ENCODE results near the gene DNAJB9.

DNAJB9 gene

DNA sequence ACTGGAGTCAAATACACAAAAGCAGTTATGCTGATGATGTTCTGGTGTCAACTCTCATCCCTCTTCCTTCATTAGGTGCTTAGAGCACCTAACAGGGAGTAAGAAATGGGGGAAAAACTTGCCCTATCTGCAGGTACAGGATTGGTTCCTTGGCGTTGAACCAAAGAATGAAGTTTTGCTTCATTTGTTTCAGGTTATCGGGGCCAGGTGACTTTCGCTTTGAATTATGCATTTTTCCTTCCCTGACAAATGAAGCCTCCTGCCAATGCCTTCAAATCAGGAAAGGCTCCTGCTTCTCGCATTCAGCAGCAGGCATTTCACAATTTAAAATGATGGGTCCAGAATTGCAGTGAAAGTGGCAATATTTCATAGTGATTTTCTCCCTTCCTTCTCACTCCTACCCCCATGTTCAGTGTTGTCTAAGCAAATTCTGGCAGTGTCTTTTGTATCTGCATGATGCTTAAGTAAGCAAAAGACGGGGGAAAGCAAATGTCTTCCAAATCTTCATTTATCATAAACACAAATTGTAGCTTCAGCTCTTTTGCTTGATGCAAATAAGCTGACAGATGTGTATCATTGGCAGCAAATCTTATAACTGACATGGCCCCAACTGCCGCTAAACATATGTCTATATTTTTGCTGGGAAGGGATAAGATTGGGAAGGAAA lies 29.4 kb downstream of the DNAJB9 start:
- TF ChIP-seq EP300 (IDR thresholded peaks at IDR 0.05; ENCODE audit: borderline replicate concordance) (no peak), NFIC (IDR thresholded peaks at IDR 0.05) (no peak), FOXM1 (IDR thresholded peaks at IDR 0.05; ENCODE audit: borderline replicate concordance, low read depth) (no peak), RAD21 (IDR thresholded peaks at IDR 0.05; ENCODE audit: low read depth) (no peak), CREB1 (IDR thresholded peaks at IDR 0.05; ENCODE audit: low read depth) (no peak), TEAD4 (IDR thresholded peaks at IDR 0.05) (no peak), CEBPB (IDR thresholded peaks at IDR 0.05) (no peak), TCF12 (IDR thresholded peaks at IDR 0.05; ENCODE audit: low read depth) (no peak), MAX (IDR thresholded peaks at IDR 0.05) (no peak), TAF1 (IDR thresholded peaks at IDR 0.05; ENCODE audit: low read depth) (no peak), YY1 (IDR thresholded peaks at IDR 0.05; ENCODE audit: low read depth) (no peak), ZBTB7A (IDR thresholded peaks at IDR 0.05; ENCODE audit: low read depth) (no peak), EGR1 (IDR thresholded peaks at IDR 0.05) (no peak)
- TF ChIP-seq, protein P1, sequence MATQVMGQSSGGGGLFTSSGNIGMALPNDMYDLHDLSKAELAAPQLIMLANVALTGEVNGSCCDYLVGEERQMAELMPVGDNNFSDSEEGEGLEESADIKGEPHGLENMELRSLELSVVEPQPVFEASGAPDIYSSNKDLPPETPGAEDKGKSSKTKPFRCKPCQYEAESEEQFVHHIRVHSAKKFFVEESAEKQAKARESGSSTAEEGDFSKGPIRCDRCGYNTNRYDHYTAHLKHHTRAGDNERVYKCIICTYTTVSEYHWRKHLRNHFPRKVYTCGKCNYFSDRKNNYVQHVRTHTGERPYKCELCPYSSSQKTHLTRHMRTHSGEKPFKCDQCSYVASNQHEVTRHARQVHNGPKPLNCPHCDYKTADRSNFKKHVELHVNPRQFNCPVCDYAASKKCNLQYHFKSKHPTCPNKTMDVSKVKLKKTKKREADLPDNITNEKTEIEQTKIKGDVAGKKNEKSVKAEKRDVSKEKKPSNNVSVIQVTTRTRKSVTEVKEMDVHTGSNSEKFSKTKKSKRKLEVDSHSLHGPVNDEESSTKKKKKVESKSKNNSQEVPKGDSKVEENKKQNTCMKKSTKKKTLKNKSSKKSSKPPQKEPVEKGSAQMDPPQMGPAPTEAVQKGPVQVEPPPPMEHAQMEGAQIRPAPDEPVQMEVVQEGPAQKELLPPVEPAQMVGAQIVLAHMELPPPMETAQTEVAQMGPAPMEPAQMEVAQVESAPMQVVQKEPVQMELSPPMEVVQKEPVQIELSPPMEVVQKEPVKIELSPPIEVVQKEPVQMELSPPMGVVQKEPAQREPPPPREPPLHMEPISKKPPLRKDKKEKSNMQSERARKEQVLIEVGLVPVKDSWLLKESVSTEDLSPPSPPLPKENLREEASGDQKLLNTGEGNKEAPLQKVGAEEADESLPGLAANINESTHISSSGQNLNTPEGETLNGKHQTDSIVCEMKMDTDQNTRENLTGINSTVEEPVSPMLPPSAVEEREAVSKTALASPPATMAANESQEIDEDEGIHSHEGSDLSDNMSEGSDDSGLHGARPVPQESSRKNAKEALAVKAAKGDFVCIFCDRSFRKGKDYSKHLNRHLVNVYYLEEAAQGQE (IDR thresholded peaks at IDR 0.05; ENCODE audit: low read depth), result no peak
- TF ChIP-seq, protein P2, sequence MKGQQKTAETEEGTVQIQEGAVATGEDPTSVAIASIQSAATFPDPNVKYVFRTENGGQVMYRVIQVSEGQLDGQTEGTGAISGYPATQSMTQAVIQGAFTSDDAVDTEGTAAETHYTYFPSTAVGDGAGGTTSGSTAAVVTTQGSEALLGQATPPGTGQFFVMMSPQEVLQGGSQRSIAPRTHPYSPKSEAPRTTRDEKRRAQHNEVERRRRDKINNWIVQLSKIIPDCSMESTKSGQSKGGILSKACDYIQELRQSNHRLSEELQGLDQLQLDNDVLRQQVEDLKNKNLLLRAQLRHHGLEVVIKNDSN (IDR thresholded peaks at IDR 0.05), result no peak

- no peak for TF ChIP-seq MAX (IDR thresholded peaks at IDR 0.05)
- no peak for TF ChIP-seq YY1 (IDR thresholded peaks at IDR 0.05; ENCODE audit: low read depth)
- TF ChIP-seq ZBTB7A (IDR thresholded peaks at IDR 0.05; ENCODE audit: low read depth), result no peak
- TF ChIP-seq CREB1 (IDR thresholded peaks at IDR 0.05; ENCODE audit: low read depth), result no peak
- TF ChIP-seq, protein P1 (IDR thresholded peaks at IDR 0.05; ENCODE audit: low read depth), result no peak
- TF ChIP-seq, protein P2 (IDR thresholded peaks at IDR 0.05), result no peak
- no peak for TF ChIP-seq EP300 (IDR thresholded peaks at IDR 0.05; ENCODE audit: borderline replicate concordance)
- TF ChIP-seq EGR1 (IDR thresholded peaks at IDR 0.05), result no peak
- no peak for TF ChIP-seq CEBPB (IDR thresholded peaks at IDR 0.05)
- TF ChIP-seq TAF1 (IDR thresholded peaks at IDR 0.05; ENCODE audit: low read depth), result no peak
- no peak for TF ChIP-seq NFIC (IDR thresholded peaks at IDR 0.05)
- TF ChIP-seq RAD21 (IDR thresholded peaks at IDR 0.05; ENCODE audit: low read depth), result no peak
- TF ChIP-seq TEAD4 (IDR thresholded peaks at IDR 0.05), result no peak
- TF ChIP-seq FOXM1 (IDR thresholded peaks at IDR 0.05; ENCODE audit: borderline replicate concordance, low read depth), result no peak
- no peak for TF ChIP-seq TCF12 (IDR thresholded peaks at IDR 0.05; ENCODE audit: low read depth)
Observed at GRCh38 chr7:108600399-108600798, 30.7 kb downstream of the DNAJB9 start.

DNA sequence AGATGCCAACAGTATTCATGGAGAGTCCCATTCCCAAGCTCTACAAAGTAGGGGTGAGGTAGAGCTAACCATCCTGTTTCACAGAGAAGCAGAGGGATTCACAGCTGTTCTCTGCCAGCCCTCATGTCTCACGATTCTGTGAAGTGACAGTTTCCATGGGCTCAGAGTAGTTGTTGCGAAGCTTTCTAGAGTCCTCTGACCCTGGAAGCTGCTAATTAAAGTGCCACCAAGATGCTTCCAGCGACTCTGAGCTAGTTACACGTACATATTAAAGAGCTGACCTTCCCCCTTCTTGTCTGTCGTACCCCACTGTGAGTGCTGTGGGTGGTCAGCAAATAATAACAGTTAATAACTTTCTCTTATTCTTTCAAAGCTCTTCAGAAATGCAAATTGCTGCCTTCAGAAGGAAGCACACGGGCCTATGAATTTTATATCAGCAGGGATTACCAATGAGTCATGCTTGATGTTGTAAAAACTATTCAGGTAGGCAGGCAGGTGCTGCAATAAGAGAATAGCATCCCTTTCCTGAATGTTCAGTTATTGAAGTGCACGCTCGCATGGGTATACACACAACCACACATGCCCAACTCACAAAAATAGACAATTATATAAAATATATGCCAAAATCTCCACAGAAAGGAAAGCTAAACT lies 34.1 kb downstream of the DNAJB9 start:
- no peak for TF ChIP-seq TAF1 (IDR thresholded peaks at IDR 0.05; ENCODE audit: low read depth)
- TF ChIP-seq ZBTB7A (IDR thresholded peaks at IDR 0.05; ENCODE audit: low read depth), result no peak
- TF ChIP-seq MAX (IDR thresholded peaks at IDR 0.05), result no peak
- TF ChIP-seq FOXM1 (IDR thresholded peaks at IDR 0.05; ENCODE audit: borderline replicate concordance, low read depth), result no peak
- no peak for TF ChIP-seq TCF12 (IDR thresholded peaks at IDR 0.05; ENCODE audit: low read depth)
- no peak for TF ChIP-seq EP300 (IDR thresholded peaks at IDR 0.05; ENCODE audit: borderline replicate concordance)
- TF ChIP-seq EGR1 (IDR thresholded peaks at IDR 0.05), result no peak
- TF ChIP-seq TEAD4 (IDR thresholded peaks at IDR 0.05), result no peak
- TF ChIP-seq YY1 (IDR thresholded peaks at IDR 0.05; ENCODE audit: low read depth), result no peak

DNA sequence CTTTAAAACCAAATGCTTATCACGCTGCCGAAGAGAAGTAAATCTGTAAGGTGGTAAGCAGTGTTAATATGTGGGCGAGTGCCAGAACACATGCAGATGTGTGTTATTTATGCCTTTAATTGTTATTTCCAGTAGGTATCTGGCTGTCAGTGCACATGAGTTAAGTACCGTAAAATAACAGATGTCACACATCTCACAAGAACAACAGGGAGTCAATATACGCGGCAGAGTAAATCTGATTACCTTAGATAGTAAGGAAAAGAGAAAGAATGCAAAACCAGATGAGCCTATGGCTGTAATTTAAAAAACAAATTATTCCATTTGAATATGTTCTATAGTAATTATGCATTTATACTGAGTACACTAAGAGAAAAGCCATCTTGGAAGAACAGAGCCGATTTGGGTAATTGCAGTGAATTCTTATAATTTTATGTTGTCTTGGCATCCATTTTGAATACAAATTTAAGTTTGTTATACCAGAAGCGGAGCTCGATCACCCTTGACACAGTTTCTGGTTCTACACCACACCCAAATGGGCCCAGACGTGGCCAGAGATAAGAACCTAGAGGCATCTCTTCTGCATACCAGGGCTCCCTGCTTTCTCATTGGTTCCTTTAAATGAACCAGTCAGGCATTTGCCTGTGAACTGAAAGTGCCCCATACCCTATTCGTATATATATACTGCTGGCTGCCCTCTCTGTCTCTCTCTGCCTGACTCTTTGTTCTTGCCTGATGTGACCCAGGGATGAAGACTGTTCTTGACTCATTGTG lies 34.8 kb downstream of the DNAJB9 start:
- TF ChIP-seq YY1 (IDR thresholded peaks at IDR 0.05; ENCODE audit: low read depth) (no peak), CEBPB (IDR thresholded peaks at IDR 0.05) (no peak), MAX (IDR thresholded peaks at IDR 0.05) (no peak)
